KBM-7 (cell line): Measurements from ENCODE around the gene HPSE2.
"Not testable (repeated sequence)": the region's sequence is repeated elsewhere in the genome, so short reads cannot be mapped to it uniquely, and the experiment has no call there.

Experiments
- DNase-seq: peaks from one replicate; pipeline ENCODE4 v3.0.0-alpha.2; 2015
- in situ Hi-C: fragments of 300-500 bp; cut with MboI; formaldehyde crosslinking; loops from 2 replicates; pipeline ENCODE4 v1.14.3; 2020; ENCODE audit warnings: low sequenced_read_pairs, low pct_unique_long_range_greater_than_20kb, mixed read lengths

HPSE2 gene

DNA sequence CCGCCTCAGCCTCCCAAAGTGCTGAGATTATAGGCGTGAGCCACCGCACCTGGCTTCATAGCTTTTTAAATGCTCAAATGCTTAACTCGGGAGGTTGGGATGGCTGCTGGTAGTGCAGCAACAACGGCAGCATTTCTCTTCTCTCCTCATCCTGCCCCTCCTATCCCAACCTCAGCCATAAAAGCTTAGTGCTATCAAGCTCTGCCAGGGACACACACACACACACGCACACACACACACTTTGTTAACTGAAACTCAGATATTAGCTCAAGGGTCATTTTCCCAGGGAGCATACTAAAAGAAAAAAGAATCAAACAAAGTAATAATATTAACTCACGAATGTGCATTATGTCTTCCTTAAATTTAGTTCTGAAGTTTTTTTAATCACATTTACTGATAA lies 725.9 kb downstream of the HPSE2 start:
- no peak for DNase-seq
- in situ Hi-C loops: no loop called here

DNA sequence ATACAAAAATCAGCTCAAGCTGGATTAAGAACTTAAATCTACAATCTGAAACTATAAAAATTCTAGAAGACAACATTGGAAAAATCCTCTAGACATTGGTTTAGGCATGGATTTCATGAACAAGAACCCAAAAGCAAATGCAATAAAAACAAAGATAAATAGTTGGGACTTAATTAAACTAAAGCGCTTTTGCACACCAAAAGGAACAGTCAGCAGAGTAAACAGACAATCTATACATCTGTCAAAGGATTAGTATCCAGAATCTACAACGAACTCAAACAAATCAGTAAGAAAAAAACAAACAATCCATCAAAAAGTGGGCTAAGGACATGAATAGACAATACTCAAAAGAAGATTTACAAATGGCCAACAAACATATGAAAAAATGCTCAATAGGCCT lies 733.1 kb downstream of the HPSE2 start:
- DNase-seq, in situ Hi-C loops: not testable (repeated sequence)

DNA sequence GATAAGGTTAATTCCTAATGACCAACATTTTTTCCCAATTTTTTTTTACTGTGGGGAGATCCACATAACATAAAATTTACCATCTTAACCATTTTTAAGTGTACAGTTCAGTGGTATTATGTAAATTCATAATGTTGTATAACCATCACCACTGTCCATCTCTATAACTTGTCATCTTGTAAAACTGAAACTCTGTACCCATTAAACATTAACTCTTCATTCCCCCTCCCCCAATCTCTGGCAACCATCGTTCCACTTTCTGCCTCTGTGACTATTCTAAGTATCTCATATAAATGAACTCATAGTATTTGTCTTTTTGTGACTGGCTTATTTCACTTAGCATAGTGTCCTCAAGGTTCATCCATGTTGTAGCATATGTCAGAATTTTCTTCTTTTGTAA lies 742.9 kb downstream of the HPSE2 start:
- in situ Hi-C loops: no loop called here
- DNase-seq: no peak

DNA sequence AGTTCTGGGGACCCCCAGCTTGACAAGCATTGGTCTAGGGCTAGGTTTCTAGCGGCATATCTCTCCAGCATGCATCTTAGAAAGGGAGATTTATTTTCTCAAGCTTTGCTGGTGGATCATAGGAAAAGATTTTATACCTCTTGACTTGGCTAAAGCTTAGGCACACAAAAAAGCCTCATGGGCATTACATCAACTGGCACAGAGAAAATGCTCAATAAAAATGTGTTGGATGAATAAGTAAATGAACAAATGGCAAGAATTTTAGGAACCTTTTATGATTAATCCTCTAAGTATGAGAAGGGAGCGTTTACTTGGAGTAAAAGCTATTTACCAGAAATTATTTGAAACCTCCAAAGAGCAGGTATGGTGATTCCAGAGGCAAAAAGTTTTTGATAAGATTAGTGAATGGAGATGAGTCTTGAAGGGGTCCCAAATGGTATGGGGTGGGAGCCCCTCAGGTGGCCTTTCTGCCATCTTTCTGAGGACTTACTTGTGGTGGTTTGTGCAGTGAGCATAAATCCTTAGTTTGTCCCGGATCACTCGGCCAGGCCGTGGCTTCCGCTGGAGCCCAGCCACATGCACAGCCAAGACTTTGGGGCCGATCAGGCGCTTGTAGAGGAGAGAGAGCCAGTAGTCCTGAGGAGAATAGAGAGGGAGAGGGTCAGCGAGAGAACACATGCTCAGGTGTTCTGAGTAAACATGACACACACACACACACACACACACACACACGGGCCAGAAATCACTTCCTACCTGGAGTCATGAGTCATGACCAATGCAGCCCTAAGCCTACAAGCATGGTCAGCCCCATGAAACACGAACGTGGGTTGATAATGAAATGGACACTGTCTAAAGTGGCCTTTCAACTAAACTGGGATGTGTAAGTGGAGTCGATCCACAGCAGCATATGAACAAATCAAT lies 745.8 kb downstream of the HPSE2 start:
- in situ Hi-C loops: no loop called here

DNA sequence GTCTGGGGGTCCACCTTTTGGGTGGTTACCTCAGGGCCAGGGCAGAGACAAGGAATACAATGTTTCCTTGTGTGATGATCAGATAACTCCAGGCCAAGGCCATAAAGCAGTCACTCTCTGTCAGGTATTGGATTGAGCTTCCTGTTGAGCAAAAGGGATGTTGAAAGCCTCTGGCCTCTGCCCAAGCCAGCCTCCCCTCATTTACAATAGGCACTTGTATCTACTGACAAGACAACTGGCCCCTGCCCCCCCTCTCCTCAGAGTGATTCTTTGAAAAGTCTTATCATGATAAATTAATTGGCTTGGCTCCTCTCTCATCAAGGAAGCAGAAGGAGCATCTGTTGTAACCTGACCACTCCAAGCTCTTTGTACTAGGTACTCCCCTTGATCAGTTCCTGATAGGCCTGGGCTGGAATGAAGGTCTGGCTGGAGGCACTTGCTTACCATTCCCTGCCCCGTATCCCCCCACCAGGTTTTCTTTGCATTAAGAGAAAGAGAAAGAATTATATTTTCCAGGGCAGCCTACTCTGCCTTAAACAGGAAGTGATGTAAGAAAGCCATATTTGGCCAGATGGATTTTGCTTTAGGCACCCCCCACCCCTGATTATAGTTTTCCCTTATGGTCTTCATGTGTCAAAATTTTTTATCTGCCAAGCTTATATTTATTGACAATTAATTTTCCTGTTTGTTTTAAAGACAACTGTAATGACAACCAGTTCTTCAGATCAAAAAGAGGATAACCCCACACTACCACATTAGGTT lies 746.8 kb downstream of the HPSE2 start:
- in situ Hi-C loops: no loop called here
- DNase-seq: peak; percentile 31

More for the DNA sequence above, 745.8 kb downstream of the HPSE2 start:
- DNase-seq: no peak

DNA sequence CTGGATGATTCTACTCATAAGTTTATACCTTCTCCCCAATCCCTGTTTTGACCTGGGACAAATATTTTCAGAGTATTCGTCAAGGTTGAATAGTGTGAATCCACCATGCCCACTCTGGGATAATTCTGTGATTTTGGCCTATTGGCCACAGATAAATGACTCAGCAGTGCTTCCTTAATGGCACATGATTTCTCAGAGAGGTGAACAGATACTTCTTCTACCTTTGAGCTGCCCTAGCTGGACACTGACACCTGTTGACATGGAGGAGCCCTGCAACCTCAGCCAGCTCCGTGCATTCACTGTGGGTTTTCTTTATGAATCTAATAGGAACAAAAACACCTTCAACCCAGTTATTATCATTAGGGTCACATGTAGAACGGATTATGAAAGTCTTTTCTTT lies 748.0 kb downstream of the HPSE2 start:
- in situ Hi-C loops: no loop called here
- DNase-seq: no peak

DNA sequence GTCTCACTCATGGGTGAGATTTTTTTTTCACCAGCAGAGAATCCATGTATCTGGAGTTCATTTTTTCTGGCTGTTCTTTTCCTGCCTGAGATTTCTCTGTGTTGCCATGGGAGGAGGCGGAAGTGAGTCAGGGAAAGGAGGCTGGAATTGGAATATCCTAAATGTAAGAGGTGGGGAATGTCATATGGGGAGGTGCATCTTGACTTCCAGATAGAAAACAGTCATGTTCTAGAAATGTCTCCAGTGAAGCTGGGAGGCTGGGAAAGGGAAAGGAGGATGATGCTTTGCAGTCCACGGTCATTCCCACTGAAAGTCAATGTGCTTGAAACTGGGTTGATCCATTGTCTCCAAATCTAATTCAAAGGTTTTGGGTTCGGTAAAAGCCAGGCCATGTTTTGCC lies 749.2 kb downstream of the HPSE2 start:
- in situ Hi-C loops: no loop called here
- no peak for DNase-seq

DNA sequence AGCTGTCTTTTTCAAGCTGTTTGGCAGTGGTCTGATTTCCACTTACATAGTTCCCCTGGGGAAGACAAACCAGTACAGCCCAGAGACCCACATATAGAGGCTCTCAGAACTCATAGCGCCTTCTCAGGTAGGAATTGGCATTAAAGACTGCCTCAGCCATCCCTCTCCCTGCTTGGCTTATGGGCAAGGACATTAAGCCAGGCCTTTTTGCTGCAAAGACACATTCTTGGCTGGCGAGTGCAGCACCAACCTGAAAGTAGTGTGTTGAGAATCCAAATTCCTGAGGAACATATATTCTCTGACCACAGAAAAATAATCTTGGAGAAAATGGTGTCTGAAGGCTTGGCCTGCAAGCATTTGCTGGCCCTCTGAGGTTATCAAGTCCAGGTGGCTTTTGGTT lies 749.7 kb downstream of the HPSE2 start:
- in situ Hi-C loops: no loop called here
- DNase-seq: no peak

DNA sequence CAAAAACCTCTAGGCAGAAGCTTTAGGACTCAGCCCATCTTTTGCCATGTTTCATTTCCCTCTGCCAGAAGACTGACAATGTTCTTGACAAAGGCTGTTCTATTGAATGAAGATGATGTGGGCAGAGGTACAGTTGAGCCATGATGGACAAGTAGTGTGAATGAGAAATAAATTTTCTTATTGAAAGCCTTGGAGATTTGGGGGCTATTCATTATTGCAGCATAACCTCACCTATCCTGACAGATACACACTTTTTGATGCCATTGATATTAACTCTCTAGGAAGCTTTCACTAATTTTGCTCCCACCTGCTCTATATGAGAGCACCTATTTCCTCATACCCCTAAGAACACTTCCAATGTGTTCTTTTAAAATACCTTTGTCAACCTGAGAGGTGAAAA lies 752.0 kb downstream of the HPSE2 start:
- in situ Hi-C loops: no loop called here

DNA sequence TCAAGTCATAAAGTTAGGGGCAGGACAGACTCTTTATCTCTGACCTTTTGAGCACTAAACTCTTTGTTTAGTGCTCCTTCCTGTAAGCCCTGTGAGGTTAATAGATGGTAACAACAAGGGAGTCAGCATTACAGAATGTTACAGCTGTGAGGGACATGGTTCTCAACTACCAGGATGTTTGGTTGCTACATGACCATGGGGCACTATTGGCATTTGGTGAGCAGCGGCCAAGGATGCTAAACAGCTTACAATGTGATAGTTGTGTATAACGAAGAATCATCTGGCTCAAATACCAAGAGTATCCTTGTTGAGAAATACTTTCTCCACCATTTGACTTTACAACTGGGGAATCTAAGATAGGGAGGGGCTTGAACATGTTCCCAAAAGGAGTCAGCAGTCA lies 753.6 kb downstream of the HPSE2 start:
- in situ Hi-C loops: no loop called here
- no peak for DNase-seq

More for the DNA sequence above, 752.0 kb downstream of the HPSE2 start:
- DNase-seq: no peak

DNA sequence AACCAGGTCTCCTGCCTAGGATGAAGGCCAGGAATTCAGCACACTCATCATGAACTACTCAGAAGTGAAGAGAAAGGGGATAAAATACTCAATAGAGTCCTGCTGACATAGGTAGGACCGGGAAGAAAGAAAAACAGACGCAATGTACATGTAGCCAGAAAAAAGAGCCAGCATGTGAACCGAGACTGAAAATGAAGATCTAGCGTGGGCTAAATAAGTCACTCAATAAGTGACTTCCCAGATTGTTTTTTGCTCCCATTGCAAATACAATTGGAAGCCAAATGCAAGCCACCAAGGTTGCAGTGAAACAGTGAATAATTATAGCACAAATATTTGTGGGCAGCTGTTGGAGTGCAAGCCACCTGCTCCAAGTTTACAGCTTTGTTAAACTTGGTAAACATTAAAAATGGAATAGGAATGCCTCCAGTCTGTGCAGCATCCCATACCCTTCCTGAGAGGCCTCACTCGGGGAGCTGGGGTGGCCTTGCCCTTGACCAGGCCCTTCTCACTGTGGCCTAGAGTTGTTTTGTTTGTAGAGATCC lies 754.2 kb downstream of the HPSE2 start:
- in situ Hi-C loops: no loop called here
- DNase-seq: no peak

DNA sequence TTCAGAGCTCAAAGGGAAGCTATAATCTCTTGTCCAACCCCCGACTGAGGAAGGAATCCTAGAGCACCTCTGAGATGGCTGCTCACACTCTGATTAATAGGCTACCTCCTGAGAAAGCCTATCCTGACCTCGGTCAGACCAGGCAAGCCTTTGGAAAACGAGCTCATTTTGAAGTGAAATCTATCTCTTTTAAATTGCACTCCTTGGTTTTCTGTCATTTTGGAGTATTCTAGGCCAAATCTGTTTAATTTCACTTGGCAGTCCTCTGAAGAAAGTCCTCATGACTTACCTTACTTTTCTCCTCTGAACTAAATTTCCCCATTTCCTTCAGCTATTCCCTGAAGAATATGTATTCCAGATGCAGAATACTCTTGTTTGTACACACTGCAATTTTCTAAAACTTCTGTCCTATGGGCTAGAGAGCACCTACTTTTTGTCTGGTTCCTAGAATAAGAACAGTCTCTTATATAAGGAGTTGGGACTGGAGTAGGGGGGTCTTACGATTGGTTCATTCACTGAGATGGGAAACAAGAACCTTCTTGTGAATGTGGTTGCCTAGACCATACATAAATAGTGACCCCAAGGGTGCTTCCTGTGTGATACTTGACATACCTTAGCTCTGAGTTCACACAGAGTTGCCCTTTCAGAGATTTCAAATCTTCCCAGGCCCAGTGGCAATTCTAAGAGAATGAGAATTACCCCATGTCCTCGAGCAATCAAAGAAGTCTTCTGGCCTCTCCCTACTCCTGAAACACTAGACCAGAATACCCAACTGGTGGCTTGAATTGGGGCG lies 757.0 kb downstream of the HPSE2 start:
- in situ Hi-C loops: no loop called here
- DNase-seq: no peak

DNA sequence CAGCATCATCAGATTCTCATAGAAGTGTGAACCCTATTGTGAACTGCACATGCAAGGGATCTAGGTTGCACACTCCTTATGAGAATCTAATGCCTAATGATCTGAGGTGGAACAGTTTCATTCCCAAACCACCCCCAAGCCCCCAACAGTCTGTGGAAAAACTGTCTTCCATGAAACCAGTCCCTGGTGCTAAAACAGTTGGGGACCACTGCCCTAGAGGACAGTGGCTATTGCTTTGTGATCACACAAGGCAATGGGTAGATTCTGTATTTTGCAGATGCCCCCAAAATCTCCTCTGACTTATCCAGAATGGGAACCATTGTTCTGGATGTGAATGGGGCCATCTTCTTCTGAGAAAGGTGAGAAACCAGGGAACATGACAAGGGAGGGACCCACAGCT lies 757.8 kb downstream of the HPSE2 start:
- in situ Hi-C loops: no loop called here
- DNase-seq: no peak

DNA sequence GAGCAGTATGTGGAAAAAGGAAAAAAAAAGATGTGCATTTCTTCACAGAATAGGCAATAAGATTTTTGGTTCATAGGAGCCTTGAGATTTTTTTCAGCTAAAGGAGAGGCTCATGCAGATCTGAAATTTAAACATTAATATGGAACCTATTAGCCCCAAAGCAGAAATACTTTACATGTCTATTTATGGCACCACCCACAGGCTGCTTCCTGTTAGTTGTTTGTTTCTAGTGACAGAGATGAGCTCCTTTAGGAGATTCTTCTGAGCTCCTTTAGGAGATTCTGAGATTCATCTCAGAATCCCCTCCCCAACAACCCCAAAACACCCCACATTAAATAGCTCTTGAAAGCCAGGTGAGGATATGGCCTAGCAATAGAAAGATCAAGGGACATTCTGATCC lies 761.0 kb downstream of the HPSE2 start:
- DNase-seq: no peak
- in situ Hi-C loops: loop anchor here (25.0 kb wide), 1 partner anchor 563 kb away; no protein-coding TSS in a partner anchor

DNA sequence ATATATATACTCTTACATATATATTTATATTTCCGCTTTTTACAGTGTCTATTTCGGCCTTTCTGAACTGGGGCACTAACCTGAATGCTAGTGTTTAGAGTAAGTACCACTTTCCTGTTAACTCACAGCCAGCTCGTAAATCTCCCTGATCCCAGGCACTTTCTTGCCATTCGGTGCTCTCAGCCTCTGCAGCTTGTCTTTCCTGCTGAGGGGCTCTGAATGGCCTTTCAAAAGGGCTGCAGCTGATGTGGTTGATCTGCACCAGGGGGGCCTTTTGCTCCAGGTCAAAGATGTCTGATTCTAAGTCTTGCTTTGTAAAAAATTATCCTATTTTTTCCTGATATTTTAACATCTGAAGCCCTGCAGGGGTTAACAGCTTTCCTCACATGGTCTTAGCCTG lies 763.5 kb downstream of the HPSE2 start:
- no peak for DNase-seq
- in situ Hi-C loops: loop anchor here (25.0 kb wide), 1 partner anchor 565 kb away; no protein-coding TSS in a partner anchor

DNA sequence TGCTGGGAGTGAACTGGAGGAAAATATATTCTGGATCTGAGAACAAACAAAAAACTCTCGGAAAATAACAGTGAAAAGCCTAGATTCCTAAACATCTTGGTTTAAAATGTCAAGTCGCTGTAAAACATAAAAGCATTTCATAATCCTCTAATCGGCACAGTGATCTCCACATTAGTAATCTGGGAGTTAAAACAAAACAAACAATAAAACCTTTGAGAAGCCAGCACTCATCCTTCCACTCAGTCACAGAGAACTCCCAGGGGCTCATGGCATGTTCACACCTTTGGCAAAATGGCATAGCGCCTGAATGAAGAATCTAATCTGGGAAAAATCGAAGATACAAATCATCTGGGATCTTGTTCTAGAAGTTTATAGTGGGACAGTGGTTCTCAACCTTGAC lies 764.8 kb downstream of the HPSE2 start:
- in situ Hi-C loops: loop anchor here (25.0 kb wide), 1 partner anchor 566 kb away; no protein-coding TSS in a partner anchor
- no peak for DNase-seq

DNA sequence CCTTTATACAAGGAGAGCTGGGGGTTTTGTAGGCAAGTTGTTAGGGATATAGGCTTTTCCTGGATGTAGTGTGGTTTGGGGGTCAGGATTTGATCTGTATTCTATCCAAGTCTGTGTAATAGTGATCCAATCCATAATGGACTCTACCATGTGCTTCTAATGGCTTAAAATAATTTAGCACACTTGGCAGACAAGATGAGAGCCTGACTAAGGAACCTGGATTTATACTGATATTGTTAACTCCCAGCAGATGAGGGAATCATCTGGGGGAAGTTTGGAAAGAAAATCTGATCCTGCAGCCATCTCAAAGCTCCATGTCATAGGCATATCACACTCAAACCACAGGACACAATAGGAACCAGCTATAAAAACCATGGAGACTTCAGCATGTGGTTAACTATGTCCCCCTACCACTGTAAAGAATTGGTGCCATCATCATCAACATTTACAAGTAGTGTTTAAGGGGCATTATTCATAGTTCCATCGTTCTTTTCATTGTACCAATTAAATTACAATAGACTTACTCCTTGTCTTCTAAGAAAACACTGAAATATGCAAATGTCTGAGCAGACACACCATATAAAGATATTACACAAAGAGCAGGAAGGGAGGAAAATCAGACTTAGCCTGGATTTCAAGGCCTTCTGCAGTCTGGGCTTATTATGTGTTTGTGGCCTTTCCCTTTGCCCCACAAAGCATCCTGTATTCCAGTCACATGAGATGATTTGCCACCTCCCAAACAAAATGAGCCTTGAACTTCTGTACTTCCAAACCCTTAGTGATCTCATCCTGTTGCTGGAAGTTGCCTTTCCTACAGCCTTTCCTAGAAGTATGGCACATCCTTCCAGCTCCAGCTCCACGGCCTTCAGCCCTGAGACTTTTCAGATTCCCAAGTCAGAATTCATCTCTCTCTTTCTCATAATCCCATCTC lies 766.4 kb downstream of the HPSE2 start:
- in situ Hi-C loops: loop anchor here (25.0 kb wide), 1 partner anchor 568 kb away; no protein-coding TSS in a partner anchor
- no peak for DNase-seq
